GM21526 (cell line): ENCODE data around the gene TMEM225B.
"Not testable (repeated sequence)": the region's sequence is repeated elsewhere in the genome, so short reads cannot be mapped to it uniquely, and the experiment has no call there.

ENCODE experiments used
- ATAC-seq: cut with Tn5 transposase; IDR thresholded peaks from one replicate; pipeline ENCODE4 v1.9.1; 2021; ENCODE audit warnings: moderate library complexity; ENCODE audit not compliant: unreplicated experiment, low FRiP score

Gene TMEM225B, protein sequence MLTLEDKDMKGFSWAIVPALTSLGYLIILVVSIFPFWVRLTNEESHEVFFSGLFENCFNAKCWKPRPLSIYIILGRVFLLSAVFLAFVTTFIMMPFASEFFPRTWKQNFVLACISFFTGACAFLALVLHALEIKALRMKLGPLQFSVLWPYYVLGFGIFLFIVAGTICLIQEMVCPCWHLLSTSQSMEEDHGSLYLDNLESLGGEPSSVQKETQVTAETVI

DNA sequence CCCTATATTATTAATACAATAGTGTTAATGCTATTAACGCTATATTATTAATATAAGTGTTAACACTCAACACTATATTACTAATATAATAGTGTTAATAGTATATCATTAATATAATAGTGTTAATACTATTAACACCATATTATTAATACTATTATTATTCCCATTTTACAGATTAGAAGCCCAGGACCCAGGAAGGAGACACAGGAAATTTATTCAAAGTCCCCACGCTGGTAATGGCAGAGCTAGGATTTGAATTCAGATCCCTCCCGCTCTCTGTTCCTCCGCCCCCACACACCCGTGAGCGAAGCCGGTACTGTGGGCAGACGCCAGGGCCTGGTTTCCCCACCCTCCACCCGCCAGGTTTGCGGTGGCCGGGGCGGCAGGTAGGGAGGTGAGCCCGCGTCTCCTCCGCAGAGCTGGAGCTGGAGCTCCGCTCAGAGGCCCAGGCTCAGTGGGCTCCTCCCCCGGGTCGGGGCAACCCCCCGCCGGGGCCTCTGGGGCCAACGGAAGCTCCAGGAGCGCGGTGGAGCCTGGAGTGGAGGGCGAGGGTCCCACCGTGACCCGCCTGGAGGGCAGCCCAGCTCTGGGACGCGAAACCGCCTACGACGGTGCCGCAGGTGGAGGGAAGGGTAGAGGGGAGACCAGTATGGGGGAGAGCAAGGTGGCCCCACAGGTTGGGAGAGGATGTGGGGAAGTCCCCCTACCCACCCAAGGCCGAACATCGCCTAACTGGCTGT is at the start of gene TMEM225B:
TMEM225B (plus strand) TSS at position 506 of the 740 bp plus-strand sequence. CDS start 6,122 bp downstream, outside the sequence.
- ATAC-seq: no peak

DNA sequence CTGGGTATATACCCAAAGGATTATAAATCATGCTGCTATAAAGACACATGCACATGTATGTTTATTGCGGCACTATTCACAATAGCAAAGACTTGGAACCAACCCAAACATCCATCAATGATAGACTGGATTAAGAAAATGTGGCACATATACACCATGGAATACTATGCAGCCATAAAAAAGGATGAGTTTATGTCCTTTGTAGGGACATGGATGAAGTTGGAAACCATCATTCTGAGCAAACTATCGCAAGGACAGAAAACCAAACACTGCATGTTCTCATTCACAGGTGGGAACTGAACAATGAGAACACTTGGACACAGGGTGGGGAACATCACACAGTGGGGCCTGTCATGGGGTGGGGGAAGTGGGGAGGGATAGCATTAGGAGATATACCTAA is 48.5 kb upstream of the TMEM225B start:
- not testable (repeated sequence) for ATAC-seq

DNA sequence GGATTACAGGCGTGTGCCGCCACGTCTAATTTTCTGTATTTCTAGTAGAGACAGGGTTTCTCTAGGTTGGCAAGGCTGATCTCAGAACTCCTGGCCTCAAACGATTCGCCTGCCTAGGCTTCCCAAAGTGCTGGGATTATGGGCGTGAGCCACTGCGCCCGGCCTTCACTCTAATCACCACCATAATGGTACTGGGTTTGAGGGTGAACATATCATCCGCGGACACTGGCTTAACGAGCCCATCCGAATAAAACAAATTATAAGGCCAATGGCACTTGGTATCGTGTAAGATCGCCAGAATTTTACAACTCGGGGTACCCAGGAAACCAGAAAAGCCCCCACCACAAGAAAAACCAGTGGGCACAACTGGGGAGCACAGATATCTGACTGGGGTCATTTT is 46.7 kb upstream of the TMEM225B start:
- ATAC-seq: no peak

DNA sequence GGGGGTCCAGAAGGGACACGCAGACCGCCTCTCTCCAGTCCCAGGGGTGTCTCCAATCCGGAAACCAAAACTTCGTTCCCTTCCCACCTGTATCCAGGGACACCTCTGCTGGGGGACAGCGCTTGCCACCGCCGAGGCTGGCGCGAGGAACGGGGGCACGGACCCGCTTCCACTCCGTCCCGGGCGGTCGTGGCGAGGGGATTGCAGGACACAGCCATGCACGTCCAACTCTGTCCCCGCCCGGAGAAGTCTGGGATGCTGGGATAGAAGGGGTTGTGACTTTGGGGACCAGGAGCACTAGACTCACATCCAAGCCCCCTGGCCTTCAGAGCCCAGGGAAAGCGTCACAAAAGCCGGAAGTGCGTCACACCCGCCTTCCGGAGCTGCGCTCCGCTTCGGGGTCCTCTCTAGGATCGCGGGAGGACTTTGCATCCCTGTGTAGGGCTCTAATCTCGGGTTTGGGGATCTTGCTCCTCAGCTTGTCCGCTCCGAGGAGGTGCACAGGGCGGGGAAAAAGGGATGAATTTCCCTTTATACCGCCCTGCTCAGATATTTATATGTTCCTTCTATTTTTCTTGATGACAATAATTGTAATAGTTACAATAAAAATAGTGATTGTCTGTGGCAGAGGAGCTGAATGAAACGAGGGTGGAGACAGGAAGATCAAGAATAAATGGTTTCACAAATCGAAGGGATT is 46.2 kb upstream of the TMEM225B start, which contains the start of gene FAM200A:
FAM200A (minus strand) TSS at position 348 of the 697 bp plus-strand sequence. CDS start 3,707 bp downstream, outside the sequence.
- ATAC-seq: peak; percentile 92

DNA sequence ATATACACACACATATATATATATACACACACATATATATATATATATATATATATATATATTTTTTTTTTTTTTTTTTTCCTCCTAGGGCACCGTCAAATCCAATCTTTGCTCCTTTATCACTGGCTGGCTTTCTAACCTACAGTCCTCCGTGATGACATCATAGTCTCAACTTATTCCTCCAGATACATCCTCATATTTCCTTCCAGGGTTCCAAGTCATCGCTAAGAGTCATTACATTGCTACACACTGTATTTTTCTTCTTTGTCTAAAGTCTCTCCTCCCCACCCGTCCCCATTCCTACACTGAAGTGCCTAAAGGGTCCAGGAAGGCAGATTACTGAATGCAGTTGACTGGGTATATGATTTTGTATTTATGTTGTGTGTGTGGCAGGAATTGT is 45.0 kb upstream of the TMEM225B start:
- no peak for ATAC-seq

DNA sequence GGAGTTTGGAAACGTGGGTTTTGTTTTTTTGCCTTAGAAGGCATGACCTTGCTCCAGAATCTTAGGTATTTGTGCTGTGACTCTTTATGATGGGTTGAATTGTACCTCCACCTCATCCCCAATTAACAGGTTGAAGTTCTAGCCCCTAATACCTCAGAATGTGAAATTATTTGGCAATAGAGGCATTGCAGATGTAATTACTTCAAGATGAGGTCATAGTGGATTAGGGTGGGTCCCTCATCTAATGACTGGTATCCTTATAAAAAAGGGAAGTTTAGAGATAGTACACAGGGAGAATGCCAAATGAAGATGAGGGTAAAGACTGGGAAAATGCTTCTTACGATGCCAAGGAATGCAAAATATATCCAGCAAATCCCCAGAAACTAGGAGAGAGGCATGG is 43.1 kb upstream of the TMEM225B start:
- ATAC-seq: no peak

DNA sequence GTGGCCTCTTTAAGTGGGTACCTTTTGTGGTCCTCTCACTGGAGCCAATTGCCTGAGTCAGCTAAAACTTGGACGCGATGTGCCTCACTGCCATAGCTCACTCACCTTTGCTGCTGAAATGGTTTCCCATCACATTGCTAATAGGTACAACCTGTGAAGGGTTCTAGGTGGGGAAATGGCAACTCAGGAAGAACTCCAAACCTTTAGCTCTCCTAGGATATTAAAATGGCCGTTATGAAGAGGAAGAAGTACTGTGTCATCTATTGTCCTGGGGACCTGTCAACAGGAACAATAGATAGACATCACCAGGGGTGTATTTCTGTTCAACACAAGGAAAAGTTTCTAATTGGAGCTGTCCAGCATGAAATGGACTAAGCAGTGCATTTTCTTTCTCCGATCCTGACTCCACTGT is 40.9 kb upstream of the TMEM225B start:
- no peak for ATAC-seq

DNA sequence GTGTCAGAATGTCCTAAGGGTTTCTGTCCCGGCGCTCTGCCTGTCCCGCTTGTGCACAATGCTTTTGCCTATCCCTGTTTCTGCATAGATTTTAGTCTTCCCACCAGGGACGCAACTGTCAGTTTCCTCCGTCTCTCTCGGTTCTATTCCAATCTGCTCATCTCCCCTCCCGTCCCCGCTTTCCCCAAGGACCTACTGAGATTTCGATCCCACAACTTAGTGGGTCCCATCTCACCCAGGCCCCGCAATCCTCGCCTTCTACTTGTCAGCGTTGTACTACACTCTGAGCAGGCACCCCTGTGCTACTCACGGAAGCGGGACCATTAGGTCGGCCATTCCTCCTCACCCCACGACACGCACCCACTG is 40.1 kb upstream of the TMEM225B start:
- ATAC-seq: peak; percentile 32

DNA sequence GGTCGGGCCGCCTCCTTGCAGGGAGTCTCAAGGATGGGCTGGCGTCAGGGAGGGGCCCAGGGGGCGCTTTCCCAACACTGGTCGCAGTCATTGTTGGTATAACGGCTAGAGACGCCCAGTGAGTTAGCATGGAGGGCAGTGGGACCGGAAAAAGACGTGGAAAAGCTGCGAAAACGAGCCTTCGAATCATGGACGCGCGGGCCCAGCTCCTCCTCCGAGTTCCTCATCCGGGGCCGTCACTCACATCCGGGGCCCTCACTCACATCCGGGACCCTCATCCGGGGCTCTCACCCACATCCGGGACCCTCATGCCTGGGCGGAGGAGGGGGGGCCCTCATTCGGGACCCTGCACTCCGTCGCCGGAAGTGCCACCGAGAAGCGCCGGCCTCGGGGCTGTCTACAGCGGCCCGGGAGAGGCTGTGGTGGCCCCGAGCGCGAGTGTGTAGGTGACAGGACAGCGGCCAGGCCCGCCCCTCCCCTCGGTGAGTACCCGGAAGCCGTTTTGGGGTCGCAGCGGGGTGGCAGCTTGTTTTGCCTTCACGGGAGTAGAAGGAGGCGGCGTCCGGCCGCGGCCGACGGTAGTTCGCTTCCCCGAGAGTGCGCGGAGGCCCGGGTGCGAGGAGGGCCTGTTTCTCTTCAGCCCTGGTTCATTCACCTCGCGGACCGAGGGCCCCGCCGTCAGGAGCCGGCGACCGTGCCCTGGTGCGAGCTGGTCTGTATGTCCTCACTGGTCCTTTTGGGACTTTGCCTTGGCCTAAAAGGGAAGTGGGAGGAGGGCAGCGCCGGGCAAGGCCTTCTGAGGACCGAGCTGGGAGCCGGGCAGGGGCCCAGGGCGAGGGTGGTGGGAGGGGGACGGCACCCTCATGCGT is 39.5 kb upstream of the TMEM225B start, which contains the start of gene ZNF655:
ZNF655 (plus strand) TSS at position 337 of the 869 bp plus-strand sequence. CDS start 1,918 bp downstream, outside the sequence.
- ATAC-seq: peak; percentile 66

DNA sequence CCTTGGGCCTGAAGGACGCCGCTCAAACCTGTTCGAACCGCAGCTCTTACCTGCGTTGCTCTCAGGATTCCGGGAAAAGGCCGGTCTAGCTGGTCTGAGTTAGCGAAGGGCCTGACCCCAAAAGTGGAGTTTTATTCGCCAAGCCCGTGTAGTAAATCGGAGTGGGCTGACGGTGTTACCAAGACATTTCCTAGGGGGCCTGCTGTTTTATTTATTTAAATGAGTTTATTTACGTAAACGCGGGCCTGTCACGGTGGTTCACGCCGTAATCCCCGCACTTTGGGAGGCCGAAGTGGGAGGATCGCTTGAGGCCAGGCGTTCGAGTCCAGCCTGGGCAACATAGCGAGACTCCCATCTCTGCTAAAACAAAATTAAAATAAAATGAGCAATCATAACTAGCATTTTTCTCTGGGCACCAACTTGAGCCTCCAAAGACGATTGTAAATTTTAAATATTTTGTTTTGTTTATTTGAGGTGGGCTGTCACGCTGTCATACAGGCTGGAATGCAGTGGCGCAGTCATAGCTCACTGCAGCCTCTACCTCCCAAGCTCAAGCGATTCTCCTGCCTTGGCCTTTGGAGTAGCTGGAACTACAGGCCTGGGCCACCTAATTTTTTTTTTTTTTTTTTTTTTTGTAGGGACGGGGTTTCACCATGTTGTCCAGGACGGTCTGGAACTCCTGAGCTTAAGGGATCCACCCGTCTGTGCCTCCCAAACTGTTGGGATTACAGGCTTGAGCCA is 38.7 kb upstream of the TMEM225B start:
- ATAC-seq: no peak

DNA sequence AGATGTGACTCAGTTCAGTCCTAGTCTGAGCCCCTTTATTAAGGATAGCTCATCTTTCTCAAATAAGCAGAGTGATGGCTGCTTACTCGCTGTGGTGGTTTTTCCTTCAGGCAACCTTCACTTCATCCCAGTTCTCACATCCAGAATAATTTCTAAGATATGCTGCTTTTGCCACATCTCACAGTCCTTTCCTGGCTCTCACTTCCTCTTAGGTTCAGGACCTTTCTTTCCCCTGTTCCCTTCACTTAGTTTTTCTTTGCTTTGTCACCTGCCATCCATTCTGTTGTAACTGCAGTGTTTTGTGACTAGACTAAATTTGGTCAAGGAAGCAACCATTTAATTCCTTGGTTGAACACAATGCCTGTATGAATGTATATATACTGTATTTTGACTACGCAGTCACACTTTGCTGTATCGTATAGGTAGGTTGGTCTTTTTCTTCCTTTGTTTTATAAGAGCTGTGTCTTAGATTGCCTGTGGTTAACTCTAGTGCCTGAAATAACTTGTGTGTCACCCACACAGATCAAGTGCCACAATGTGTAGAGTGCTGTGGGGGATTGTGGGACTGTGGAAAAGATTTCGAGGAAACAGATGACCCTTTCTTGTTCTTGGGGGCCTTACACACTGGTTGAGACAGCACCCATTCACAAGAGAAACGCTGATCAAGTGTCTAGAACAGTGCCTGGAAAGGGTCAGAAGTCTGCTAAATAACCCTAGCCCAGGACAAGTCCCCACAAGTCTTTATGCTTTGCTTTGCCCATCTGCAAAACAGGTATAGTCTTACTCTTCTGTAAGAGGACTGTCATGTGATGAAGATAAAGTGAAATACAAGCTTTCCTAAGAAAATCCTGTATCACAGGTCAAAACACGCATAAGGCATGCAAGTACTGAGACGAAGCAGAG is 37.0 kb upstream of the TMEM225B start:
- no peak for ATAC-seq

DNA sequence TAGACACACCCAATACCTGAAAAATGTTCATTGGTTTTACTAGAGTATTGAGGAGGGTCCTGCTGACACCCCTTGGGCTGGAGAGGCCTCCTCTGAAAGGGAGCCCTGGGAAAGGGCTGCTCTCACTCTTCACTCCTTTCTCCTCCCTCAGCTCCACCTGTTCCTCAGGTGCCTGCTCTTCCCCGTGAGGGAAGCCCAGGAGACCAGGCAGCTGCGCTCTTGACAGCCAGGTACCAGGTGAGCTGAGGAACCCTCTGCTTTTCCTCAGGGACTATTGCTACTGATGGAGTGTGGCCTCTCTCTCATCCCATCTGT is 36.4 kb upstream of the TMEM225B start:
- ATAC-seq: no peak

DNA sequence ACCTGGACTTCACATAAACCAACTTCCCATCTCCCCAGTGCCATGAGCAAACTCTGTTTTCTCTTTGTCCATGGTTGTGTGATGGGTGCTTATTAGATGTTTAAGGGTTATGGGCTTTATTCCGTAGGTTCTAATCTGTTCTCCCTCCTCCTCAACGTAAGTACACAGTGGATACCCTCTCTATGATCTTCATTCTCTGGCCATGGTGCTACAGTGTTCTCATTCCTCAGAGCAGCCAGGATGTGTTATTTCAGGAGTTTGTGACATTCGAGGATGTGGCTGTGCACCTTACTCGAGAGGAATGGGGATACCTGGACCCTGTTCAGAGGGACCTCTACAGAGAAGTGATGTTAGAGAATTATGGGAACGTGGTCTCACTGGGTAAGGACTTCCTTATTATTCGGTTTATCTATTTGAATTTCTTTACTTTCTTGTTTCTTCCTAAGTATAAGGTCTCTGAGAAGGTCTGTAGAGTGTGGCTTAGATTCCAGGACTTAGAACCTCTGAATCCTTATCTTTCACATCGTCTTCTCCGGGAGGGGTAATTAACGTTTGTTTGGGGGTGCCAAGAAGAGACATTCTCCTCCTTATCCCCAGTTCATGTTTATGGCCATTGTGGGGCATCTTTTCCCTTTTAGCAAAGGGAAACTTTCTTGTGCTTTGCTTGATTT is 35.8 kb upstream of the TMEM225B start:
- ATAC-seq: no peak

DNA sequence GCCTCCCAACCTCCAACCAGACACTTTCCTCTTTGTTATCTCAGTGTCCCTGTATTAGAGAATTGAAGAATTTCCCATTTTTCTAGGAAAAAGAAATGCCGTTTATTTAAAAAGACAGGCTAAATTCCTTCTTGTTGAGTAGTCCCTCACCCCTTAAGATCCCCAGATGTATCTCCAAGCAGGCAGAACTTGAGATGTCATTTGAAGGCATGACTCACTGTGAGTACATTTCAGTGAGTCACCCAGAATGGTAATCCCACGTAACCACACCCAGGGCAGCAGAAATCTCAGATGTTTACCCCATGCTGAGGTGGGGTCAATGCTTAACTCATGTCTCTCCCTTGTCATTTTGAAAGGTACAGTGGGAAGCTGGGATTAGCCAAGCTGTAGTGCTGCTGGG is 35.2 kb upstream of the TMEM225B start:
- ATAC-seq: no peak

DNA sequence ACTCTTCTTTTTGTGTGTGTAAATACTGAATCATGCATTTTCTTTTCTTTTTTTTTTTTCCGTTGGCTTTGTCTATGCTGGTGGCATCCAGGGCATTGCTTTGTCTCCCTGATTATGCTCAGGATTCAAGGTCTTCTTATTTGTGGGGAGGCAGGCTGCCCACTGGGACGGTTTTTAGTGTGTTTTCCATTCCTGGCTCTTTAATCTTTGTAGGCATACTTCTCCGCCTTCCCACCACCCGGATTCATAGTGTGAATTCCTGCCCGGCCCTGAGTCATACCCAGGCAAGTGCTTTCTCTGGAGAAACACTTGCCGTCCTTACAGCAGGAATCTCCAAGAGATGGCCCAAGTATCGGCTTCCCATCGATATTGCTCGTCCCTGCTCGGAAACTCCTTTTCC is 34.4 kb upstream of the TMEM225B start:
- no peak for ATAC-seq

DNA sequence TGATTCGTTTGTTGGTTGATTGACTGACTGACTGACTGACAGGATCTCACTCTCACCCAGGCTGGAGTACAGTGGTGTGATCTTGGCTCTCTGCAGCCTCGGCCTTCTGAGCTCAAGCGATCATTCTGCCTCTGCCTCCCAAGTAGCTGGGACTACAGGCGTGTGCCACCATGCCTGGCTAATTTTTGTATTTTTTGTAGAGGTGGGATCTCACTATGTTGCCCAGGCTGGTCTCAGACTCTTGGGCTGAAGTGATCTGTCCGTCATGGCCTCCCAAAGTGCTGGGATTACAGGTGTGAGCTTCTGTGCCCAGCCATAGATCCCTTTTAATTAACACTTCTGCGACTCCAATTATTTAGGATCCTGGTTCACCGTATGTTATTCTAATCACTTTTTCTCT is 29.3 kb upstream of the TMEM225B start:
- ATAC-seq: not testable (repeated sequence)

DNA sequence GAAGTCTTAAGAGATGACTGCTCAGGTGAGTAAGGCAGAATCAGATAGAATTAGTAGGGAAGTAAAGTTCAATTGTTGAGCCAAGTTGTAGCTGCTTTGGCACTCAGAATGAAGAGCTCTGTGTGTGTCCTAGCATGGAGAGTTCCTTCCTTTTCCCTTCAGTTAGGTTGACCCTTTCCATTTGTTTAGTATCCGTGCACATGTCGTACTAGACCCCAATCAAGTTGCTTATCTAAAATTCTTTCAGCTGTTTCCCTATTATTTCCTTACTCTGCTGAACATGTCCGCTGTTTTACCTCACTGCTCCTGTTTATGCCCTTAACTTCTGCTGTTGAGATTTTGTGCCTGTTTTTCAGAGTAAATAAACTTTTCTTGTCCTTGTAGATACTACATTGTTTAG is 26.3 kb upstream of the TMEM225B start:
- no peak for ATAC-seq

DNA sequence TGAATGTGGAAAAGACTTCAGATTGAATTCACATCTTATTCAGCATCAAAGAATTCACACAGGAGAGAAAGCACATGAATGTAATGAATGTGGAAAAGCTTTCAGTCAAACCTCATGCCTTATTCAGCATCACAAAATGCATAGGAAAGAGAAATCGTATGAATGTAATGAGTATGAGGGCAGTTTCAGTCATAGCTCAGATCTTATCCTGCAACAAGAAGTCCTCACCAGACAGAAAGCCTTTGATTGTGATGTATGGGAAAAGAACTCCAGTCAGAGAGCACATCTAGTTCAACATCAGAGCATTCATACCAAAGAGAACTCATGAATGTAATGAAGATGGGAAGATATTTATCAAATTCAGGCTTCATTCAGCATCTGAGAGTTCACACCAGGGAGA is 24.8 kb upstream of the TMEM225B start:
- no peak for ATAC-seq
